Esophagus squamous epithelium (tissue), 4 donors: ENCODE measurements around the gene GMNC.

Experiments
- CTCF ChIP-seq, 6 experiments: fragments of 450-650 bp in 4 of 6; fragments of 200-600 bp in 2 of 6; sonication (generic) in 2 of 6; IDR thresholded peaks; one replicate each; pipeline ENCODE4 v1.5.1; 2016 to 2019; ENCODE audit warnings: antibody characterized with exemption in 6 of 6, mild to moderate bottlenecking in 4 of 6, moderate library complexity in 4 of 6
- POLR2A ChIP-seq, 4 donors: fragments of 450-650 bp; IDR thresholded peaks; one replicate each; pipeline ENCODE4 v1.6.1; 2017; ENCODE audit warnings: antibody characterized with exemption in 4 of 4, mild to moderate bottlenecking in 4 of 4, moderate library complexity in 3 of 4

GRCh38 chr3:190902292-190902691 lies 39.8 kb upstream of the GMNC start:
- TF ChIP-seq POLR2A (IDR thresholded peaks at IDR 0.05), result no peak
- no peak for TF ChIP-seq CTCF (IDR thresholded peaks at IDR 0.05)
